ENCODE data around the gene SVIL.

DNA sequence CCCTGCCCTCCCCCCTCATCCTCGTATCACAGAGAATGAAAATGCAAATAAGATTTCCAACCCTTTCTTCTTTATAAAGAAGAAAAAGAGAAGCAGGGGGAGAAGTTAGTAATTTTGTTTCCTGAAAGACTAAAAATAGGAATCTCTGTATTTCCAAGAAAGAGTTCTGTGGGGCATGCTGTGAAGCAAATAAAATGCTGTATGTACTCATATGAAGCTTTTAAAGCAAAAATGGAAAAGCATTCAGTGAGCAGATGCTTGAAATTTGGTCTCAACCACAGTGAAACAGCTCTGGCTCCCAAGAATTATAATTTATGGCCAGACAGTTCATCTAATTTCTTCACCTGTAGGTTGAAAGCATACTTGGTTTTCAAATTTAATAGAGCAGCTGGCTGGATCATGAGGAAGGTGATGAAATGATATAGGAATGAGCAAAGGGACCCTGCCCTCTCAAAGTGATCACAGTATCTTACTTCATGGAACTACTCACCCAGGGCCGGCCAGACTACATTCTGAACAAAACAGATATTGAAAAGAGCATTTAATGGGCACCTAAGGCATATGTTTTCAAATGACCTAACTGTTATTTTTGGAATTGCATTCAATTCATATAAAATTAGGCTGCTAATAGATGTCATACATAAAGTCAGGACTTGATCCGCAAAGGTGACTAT lies 31.4 kb downstream of the SVIL start:
- TF ChIP-seq, protein P1, sequence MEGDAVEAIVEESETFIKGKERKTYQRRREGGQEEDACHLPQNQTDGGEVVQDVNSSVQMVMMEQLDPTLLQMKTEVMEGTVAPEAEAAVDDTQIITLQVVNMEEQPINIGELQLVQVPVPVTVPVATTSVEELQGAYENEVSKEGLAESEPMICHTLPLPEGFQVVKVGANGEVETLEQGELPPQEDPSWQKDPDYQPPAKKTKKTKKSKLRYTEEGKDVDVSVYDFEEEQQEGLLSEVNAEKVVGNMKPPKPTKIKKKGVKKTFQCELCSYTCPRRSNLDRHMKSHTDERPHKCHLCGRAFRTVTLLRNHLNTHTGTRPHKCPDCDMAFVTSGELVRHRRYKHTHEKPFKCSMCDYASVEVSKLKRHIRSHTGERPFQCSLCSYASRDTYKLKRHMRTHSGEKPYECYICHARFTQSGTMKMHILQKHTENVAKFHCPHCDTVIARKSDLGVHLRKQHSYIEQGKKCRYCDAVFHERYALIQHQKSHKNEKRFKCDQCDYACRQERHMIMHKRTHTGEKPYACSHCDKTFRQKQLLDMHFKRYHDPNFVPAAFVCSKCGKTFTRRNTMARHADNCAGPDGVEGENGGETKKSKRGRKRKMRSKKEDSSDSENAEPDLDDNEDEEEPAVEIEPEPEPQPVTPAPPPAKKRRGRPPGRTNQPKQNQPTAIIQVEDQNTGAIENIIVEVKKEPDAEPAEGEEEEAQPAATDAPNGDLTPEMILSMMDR (conservative IDR thresholded peaks at IDR 0.05), result no peak
- TF ChIP-seq ZFX (IDR thresholded peaks at IDR 0.05), result no peak

Measured in C4-2B (cell line).